COLO668 (cell line): ENCODE measurements around the gene STRN3.
"Not testable (repeated sequence)": the region's sequence is repeated elsewhere in the genome, so short reads cannot be mapped to it uniquely, and the experiment has no call there.

Experiments used
- DNase-seq: peaks from one replicate; lab custom pipeline; 2025; ENCODE audit not compliant: unreplicated experiment; lab: John Stamatoyannopoulos, UW

The STRN3 gene

DNA sequence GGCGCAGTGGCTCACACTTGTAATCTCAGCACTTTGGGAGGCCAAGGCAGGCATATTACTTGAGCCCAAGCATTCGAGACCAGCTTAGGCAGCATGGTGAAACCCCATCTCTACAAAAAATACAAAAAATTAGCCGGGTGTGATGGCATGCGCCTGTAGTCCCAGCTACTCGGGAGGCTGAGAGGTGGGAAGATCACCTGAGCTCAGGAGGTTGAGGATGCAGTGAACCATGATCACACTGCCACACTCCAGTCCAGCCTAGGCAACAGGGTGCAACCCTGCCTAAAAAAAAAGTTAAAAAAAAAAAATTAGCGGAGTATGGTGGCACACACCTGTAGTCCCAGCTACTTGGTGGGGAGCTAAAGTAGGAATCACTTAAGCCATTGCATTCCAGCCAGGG lies 22.2 kb downstream of the STRN3 start:
- not testable (repeated sequence) for DNase-seq

DNA sequence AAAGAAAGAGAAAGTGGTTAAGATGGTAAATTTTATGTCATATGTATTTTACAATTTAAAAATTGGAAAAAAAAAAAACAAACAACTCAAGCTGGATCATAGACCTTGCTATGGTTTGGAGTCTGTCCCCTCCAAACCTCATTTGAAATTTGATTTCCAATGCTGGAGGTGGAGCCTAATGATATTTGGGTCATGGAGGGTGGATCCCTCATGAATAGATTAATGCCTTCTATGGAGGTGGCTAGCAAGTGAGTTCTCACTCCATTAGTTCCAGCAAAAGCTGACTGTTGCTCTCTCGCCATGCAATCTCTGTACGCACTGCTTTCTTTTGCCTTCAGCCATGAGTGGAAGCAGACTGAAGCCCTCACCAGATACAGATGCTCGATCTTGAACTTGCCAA lies 22.9 kb downstream of the STRN3 start:
- DNase-seq, result no peak

DNA sequence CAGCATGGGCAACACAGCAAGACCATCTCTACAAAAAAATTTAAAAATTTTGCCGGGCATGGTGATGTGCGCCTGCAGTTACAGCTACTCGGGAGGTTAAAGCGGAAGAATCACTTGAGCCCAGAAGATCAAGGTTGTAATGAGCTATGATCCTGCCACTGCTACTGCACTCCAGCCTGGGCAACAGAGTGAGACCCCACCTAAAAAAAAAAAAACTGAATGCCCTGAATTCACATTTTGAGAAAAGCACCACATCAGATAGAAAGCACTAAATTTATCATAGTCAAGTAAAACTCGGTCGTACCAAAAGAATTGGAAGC lies 24.9 kb downstream of the STRN3 start:
- no peak for DNase-seq

DNA sequence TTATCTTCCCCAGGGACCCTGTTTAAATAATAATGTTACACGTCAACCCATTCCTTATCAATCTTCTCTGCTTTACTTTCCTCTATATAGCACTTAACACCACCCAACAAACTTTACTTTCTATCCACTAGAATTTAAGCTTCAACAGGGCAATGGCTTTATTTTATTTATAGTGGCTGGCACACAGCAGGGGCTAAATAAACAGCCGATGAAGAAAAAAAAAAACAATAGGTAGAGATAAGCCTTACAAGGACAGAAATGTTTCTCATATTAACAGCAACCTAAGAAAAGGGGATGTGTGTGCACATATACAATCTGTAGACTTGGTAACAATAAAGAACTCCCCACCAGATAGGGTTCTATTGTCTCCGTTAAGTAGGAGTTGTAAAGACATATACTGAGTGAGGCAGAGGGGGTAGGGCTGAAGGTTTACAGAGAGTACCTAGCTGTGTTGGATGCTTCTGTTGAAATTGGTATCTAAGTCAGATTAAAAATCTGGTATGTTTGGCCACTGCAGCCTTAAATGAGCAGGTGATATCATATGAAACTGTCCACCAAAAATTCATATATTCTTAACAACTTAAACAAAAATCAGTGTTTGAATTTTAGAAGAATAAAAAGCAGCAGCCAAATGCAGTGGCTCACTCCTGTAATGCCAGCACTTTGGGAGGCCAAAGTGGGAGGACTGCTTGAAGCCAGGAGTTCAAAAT lies 25.4 kb downstream of the STRN3 start:
- DNase-seq, result no peak

DNA sequence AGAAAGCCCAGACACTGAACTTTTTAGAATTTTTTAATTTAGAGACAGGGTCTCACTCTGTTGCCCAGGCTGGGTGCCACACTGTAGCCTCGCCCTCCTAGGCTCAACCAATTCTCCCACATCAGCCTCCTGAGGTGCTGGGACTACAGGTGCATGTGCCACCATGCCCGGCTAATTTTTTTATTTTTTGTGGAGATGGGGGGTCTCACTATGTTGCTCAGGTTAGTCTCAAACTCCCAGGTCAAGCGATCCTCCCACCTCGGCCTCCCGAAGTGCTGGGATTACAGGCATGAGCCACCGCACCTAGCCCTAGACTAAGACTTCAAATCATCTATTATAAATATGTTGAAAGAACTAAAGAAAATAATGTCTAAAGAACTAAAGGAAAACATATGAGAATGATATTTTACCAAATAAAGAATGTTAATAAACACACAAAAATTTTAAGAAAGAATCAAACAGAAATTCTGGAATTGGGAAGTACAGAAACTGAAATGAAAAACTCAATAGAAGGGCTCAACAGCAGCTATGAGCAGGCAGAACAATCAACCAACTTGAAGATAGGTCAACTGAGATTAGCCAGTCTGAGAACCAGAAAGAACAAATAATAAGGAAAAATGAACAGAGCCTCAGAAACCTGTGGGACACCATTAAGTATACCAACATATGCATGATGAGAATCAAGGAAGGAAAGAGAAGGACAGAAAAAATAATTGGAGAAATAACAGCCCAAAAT lies 27.0 kb downstream of the STRN3 start:
- no peak for DNase-seq

DNA sequence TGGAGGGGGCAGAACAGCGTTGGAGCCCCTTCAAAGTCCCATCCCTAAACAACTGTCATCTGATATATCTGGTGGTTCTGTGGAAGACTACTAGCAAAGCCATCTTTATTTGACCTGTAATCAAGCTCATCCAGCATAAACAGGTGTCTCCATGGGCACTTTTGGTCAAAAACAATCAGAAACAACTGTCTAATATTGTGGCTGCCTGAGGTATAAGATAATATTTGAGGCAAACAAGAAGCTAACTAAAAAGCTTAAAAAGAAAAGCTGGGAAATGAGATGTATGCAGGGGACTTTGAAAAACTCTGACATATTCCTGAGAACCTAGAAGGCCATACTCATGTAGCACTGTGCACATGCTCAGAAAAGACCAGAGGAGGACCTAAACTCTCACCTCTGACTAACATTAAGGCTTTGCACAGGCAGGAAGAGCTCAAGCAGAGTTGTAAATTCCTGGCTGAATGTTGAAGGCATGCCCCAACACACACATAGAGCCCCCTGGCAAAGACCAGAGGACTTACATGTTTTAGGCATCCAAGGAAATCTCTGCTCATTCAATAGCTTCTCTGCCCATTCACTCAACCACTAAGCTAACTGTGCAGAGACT lies 28.0 kb downstream of the STRN3 start:
- no peak for DNase-seq

DNA sequence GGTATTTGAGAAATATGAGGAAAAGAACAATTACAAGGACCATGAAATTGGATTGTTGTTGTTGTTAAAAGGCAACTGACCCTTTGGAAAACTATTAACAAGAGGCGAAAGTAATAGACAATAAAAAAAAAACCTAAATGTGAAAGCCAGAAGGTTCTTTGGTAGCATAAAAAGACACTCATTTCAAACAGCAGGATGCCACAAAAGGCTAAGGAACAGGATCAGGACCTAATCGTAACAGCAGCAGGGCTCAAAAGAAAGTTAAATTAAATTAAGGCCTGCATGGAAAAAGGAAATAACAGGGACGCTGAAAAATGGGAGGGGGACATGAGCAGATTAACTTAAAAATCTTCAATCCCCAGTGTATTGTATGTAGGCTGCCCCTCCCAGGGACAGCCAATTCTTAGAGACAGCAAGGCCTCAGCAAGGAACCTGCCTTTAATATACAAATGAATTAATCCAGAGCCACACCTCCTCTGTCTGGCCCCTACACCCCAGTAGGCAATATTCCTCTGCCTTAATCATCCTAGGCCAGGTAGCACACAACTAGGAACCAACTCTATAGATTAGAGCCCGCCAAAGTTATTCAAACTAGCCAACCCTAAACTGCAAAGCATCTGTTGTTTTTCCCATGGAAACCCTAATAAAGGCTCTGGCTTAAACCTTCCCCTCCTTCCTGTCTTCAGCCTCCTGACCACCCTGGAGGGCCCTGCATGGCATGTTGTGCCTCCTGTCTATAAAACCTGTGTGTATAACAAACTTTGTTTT lies 29.1 kb downstream of the STRN3 start:
- DNase-seq, result no peak

DNA sequence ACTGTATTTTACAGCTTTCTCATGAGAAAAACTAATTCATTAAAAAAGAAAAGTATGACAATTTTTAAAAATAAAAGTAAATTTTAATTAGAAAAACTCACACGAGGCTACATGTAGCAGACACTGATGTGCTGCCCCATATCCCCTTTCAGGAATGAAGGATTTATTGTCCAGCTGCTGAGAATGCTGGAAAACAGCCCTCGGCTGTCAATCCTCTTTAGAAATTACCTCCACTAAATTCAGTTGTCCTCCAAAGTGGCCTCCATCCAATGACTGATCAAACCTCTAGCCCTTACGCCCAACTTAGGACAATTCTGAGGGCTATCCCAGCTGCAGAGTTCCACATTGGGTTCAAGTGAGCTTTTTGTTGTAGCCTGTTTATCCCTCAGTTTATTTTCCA lies 30.5 kb downstream of the STRN3 start:
- no peak for DNase-seq

DNA sequence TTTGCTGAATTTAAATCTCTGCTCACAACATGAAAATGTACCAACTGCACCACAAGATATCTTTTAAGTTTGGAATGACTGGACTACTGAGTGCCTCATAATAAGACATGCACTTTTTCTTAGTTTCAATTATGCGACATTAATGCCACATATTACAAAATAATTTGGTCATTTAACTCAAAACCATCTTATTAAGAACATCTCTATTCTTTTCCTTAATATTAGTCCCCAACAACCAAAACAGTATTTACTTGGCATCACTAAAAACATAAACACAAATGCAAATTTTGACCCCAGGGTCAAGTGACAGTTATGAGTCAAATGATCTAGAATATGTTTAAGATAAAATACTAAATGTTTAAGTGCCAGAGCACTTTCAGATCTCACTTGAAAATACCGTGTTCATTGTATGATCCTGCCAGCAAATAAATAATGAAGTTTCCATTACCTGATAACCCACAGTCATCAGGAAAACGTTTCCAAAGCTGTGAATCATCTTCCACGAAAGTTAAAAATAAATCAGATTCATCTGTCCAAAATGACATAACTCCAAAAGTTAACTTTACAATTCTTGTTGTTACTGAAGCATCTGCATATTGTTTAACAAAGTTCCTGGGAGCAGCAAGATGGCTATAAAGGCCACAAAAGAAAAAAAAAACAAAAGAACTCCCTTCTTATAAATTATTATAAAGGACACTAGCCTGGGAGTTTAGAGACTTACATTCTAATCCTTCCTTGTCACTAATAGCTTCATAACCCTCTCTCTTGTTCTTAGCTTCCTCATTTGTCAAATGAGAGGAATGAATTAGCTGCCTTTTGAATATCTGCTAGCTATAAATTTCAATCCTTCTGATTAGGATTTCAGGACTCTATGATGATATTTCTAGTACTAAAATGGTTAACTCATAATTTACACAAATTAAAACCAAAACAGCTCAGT lies 31.2 kb downstream of the STRN3 start:
- no peak for DNase-seq

DNA sequence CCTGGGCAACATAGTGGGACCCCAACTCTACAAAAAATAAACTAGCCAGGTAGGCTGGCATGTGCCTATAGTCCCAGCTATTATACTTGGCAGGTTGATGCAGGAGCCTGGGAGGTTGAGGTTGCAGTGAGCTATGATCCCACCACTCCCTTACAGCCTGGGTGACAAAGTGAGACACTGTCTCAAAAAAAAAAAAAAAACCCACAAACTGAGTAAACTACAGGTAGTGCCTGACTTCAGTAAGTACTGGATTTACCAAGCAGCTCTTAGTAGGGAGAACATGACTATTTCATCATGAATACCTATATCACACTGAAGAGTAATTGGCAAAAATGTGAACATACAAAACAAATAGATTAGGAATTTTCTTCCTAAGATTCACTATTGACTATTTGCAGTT lies 33.1 kb downstream of the STRN3 start:
- DNase-seq, result no peak

DNA sequence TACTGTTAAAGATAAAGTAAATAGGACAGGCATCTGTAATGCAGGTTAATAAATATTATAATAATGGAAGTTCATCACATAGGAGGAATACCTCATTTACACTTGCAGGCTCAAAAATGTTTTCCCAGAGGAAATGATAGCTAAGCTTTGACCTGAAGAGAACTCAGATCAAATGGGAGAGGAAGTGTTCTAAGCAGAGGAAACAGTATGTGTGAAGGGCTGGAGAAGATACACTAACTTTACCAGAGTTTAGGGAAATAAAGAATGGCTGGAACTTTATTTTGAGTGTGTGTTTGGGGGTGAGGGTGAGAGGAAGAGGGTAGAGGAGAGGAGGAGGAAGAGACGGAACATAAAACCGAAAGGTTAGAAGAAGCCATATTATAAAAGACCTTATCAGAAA lies 34.8 kb downstream of the STRN3 start:
- no peak for DNase-seq

DNA sequence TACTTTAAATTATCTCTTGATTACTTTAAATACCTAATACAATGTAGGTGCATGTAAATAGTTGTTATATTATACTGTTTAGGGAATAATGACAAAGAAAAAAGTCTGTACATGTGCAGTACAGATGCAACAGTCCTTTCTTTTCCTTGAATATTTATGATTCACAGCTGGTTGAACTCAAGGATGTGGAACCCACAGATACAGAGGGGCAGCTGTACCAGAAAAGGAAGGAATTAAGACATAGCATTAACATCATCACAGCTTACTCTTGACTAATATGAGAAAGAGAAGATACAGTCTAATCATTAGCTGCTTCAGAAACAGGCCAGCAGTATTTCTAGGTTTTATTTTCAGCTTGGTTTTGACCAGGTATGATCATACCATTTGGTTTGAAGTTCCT lies 35.4 kb downstream of the STRN3 start:
- no peak for DNase-seq

DNA sequence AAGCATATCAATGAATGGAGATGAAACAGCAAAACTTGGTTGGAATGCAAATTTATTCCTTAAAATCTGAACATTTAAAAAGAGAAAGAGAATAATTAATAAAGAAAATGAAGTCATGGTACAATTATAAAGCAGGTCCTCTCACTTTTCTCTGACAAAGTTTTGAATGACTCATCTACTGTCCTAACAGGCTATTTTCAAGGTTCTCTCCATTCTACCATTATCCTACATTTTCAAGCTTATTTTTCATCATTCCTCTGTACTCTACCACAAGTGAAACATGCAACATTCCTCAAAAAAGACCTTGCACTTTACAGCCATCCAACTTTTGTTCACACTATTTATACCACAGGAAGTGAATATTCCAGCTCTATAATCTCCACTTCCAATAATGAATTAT lies 37.7 kb downstream of the STRN3 start:
- no peak for DNase-seq

DNA sequence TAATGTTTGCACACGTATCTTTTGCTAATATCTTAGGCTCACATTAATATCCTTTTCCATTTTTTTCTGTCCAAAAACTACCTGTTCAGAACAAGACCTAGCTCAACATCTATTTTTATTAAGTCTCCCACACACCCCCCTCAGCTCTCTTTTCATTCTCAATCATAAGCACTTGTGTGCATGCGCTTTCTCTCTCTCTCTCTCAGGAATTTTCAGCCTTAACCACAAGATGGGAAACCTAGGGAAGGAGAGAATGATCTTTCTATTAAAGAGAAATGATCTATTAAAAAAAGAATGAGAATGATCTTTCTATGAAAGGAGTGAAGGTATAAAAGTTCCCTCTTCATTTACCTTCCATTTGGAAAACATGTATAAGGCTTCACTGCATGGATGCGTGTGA lies 40.4 kb downstream of the STRN3 start:
- DNase-seq, result no peak

DNA sequence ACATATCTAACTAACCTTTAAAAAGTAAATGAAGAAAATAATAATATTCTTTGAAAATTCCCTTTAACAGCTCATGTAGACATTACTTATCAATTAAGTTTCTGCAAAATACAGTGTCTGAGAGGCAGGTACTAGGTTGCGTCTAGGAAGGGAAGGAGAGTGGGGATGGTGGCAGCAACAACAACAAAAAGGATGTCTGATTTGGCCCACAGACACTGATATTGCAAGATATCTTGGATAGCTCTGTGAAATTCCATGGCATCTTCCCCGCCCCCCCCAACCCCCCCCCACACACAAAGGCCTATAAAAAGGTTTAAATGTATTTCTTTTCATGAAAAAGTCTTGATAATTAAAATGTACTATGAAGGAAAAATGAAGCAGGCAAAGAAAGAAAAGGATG lies 42.3 kb downstream of the STRN3 start:
- DNase-seq, result no peak

DNA sequence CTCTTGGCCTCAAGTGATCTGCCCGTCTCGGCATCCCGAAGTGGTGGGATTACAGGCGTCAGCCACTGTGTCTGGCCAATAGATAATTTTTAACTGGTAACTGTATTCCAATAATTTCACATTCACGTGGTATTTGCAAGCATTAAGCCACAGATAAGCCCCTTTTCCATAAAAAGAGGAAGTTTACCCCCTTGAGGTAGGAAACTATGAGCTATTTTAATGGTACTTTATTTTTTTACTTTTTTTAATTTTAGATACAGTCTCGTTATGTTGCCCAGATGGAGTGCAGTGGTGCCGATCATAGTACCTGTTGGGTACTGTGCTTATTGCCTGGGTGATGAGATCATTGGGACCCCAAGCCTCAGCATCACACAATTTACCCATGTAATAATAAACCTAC lies 43.6 kb downstream of the STRN3 start:
- DNase-seq, result no peak

DNA sequence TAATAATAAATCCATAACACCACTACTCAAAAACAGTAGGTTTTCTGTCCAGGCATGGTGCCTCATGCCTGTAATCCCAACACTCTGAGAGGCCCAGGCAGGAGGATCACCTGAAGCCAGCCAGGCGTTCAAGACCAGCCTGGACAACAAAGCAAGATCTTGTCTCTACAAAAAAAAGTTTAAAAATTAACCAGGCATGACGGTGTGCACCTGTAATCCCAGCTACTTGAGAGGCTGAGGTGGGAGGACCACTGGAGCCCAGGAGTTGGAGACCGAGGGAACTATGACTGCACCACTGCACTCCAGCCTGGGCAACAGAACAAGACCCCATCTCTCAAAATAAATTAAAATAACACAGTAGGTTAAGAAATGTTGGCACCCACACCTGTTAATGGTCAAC lies 45.2 kb downstream of the STRN3 start:
- no peak for DNase-seq

DNA sequence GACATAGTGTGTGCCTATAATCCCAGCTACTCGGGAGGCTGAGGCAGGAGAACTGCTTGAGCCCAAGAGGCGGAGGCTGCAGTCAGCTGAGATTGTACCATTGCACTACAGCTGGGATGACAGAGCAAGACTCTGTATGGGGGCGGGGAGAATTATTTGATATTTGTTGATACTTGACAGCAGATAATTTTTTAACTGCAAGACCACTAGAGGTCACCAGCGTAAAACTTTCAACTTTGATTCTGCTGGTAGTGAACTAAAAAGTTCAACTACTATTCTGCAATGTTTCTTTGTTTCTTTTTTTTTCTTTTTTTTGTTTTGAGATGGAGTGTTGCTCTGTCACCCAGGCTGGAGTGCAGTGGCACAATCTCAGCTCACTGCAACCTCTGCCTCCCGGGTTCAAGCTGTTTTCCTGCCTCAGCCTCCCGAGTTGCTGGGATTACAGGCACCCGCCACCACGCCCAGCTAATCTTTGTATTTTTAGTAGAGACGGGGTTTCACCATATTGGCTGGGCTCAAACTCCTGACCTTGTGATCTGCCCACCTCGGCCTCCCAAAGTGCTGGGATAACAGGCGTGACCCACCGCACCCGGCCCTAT lies 46.0 kb downstream of the STRN3 start:
- not testable (repeated sequence) for DNase-seq

DNA sequence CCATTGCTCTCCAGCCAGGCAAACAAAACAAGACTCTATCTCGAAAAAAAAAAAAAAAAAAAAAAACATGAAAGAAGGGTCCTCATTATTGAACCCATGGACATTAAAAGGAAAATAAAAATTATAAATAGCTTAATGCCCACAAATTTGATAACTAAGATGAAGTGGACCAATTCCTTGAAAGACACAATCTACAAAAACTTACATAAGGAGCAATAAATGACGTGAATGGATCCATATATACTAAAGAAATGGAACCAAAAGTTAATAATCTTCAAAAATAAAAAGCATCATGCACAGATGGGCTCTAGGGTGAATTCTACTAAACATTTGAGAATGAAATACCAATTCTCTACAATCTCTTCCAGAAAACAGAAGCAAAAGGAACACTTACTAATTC lies 48.4 kb downstream of the STRN3 start:
- no peak for DNase-seq

DNA sequence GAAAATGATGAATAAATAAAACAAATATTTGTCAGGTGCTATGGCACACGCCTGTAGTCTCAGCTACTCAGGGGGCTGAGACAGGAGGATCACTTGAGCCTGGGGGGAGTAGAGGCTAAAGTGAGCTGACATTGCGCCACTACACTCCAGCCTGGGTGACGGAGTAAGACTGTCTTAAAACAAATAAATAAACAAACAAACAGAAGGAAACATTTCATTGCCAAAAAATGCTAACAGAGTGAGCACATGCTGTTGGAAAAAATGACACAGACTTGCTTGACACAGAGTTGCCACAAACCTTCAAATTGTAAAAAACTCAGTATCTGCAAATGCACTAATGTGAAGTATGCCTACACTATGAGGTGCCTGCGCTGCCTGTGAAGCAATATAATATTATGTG lies 51.6 kb downstream of the STRN3 start:
- DNase-seq, result no peak
